Upper lobe of left lung (tissue), 4 donors: ENCODE results near the gene ASTN2.

Source experiments
- CTCF ChIP-seq, 6 experiments: fragments of 450-650 bp in 4 of 6; fragments of 200-600 bp in 2 of 6; sonication (generic) in 2 of 6; IDR thresholded peaks; one replicate each; pipeline ENCODE4 v1.5.1; 2016 to 2019; ENCODE audit warnings: antibody characterized with exemption in 6 of 6
- POLR2A ChIP-seq, 4 donors: fragments of 450-650 bp; IDR thresholded peaks; one replicate each; pipeline ENCODE4 v1.5.1; 2016 to 2017; ENCODE audit warnings: antibody characterized with exemption in 4 of 4, mild to moderate bottlenecking in 2 of 4
- POLR2AphosphoS5 ChIP-seq, 2 donors: sonication (generic); formaldehyde crosslinking; IDR thresholded peaks; one replicate each; pipeline ENCODE4 v1.5.1; 2017; ENCODE audit warnings: antibody characterized with exemption in 2 of 2

DNA sequence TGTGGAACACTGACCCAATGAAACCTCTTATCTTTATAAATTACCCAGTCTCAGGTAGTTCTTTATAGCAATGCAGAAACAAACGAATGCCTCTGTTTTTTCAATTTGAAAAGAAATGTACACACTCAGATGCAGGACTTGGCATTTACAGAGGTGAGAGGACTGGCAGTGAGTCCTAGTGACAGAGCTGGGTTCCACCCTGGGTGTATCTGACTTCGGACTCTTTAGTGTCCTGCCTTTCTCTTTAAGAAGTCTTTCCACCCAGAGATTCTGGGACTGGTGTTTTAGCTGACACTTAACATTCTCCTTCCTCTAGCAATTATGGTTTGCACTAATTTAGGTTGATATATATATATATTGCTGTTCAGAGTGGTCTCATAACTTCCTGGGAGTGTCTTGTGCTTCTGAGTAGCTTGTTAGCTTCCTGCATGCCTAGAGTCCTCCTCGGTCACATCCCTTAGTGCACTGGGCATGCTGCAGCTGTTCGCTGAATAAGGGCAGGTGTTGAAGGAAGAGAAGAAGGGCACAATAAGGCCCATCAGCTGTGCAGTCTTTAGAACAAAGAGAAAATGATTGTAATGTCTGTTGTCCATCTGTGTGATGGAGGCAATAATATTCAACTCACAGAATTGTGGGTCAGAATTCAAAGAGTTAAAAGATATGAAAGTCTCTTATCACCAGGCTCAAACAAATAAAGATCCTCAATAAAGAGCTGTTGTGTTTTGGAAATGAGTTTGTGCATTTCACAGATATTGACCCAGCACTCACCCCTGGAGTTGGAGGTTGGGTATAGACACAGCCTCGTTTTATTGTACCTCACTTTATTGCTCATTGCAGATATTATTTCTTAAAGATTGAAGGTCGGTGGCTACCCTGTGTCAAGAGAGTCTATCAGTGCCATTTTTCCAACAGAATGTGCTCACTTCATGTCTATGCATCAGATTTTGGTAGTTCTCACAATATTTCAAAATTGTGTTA, 540.6 kb downstream of the ASTN2 start:
- TF ChIP-seq CTCF (IDR thresholded peaks at IDR 0.05) (no peak), POLR2A (IDR thresholded peaks at IDR 0.05) (no peak), POLR2AphosphoS5 (IDR thresholded peaks at IDR 0.05) (no peak)
